Measurements from ENCODE around the gene PLA2G5.
A peak's percentile ranks its signal among the peaks of the same experiment; 100 is the strongest.

The PLA2G5 gene

DNA sequence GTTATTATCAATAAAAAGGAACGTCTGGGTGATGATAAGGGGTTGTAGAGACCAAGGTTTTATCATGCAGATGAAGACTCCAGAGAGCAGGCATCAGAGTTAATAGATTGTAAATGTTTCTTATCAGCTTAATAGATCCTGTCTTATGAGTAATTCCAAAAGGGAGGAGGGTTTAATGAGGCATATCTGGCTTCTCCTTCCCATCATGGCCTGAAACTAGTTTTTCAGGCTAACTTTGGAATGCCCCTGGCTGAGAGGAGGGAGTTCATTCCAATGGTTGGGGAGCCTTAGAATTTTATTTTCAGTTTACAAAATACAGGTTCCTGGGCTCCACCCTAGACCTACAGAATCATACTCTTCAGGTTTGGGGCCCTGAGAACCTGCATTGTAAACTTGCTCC, 35.9 kb downstream of the PLA2G5 start:
- TF ChIP-seq ESRRG (CRISPR knock-in tag; IDR thresholded peaks at IDR 0.05) = no peak
- no peak for TF ChIP-seq OSR1 (CRISPR knock-in tag; IDR thresholded peaks at IDR 0.05)
- peak; percentile 27; the same call in 1 of the 2 replicates for TF ChIP-seq ISL1 (CRISPR knock-in tag; IDR thresholded peaks at IDR 0.05)
- no peak for ATAC-seq

DNA sequence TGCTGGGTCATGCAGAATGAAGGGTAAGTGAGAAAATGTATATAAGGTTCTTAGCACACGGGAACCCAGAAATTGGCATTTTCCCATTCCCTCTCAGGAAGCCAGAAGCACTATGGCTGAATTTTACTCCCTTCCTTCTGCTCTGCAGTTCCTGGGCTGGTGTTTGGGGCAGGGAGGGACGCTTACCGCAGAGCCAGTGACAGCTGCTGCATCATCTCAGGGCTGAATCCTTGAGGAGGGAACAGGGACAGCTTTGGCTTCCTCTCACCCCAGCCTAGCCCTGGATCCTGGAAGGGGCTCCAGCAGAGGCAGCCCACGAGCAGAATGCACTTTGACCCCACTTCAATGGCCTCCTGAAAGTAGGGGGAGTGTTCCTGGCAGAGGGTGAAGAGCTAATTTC, 37.4 kb downstream of the PLA2G5 start:
- no peak for ATAC-seq
- TF ChIP-seq SNAI2 (CRISPR knock-in tag; IDR thresholded peaks at IDR 0.05) (no peak), ZFP30 (CRISPR knock-in tag; IDR thresholded peaks at IDR 0.05) (no peak), ZNF565 (CRISPR knock-in tag; conservative IDR thresholded peaks at IDR 0.05; ENCODE audit: low read depth) (no peak), BACH2 (CRISPR knock-in tag; IDR thresholded peaks at IDR 0.05; ENCODE audit: borderline replicate concordance) (no peak), ZNF70 (CRISPR knock-in tag; IDR thresholded peaks at IDR 0.05) (no peak), GLIS3 (CRISPR knock-in tag; IDR thresholded peaks at IDR 0.05) (no peak), ARNTL (CRISPR knock-in tag; IDR thresholded peaks at IDR 0.05; ENCODE audit: borderline replicate concordance, low read depth) (no peak), ESRRG (CRISPR knock-in tag; IDR thresholded peaks at IDR 0.05) (no peak), RARB (CRISPR knock-in tag; IDR thresholded peaks at IDR 0.05) (no peak)
- TF ChIP-seq, protein P1, sequence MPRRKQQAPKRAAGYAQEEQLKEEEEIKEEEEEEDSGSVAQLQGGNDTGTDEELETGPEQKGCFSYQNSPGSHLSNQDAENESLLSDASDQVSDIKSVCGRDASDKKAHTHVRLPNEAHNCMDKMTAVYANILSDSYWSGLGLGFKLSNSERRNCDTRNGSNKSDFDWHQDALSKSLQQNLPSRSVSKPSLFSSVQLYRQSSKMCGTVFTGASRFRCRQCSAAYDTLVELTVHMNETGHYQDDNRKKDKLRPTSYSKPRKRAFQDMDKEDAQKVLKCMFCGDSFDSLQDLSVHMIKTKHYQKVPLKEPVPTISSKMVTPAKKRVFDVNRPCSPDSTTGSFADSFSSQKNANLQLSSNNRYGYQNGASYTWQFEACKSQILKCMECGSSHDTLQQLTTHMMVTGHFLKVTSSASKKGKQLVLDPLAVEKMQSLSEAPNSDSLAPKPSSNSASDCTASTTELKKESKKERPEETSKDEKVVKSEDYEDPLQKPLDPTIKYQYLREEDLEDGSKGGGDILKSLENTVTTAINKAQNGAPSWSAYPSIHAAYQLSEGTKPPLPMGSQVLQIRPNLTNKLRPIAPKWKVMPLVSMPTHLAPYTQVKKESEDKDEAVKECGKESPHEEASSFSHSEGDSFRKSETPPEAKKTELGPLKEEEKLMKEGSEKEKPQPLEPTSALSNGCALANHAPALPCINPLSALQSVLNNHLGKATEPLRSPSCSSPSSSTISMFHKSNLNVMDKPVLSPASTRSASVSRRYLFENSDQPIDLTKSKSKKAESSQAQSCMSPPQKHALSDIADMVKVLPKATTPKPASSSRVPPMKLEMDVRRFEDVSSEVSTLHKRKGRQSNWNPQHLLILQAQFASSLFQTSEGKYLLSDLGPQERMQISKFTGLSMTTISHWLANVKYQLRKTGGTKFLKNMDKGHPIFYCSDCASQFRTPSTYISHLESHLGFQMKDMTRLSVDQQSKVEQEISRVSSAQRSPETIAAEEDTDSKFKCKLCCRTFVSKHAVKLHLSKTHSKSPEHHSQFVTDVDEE (CRISPR knock-in tag; IDR thresholded peaks at IDR 0.05) = no peak
- TF ChIP-seq, protein P2, sequence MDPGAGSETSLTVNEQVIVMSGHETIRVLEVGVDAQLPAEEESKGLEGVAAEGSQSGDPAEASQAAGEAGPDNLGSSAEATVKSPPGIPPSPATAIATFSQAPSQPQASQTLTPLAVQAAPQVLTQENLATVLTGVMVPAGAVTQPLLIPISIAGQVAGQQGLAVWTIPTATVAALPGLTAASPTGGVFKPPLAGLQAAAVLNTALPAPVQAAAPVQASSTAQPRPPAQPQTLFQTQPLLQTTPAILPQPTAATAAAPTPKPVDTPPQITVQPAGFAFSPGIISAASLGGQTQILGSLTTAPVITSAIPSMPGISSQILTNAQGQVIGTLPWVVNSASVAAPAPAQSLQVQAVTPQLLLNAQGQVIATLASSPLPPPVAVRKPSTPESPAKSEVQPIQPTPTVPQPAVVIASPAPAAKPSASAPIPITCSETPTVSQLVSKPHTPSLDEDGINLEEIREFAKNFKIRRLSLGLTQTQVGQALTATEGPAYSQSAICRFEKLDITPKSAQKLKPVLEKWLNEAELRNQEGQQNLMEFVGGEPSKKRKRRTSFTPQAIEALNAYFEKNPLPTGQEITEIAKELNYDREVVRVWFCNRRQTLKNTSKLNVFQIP (CRISPR knock-in tag; IDR thresholded peaks at IDR 0.05; ENCODE audit: borderline replicate concordance, low read depth) = no peak
- TF ChIP-seq, protein P3, sequence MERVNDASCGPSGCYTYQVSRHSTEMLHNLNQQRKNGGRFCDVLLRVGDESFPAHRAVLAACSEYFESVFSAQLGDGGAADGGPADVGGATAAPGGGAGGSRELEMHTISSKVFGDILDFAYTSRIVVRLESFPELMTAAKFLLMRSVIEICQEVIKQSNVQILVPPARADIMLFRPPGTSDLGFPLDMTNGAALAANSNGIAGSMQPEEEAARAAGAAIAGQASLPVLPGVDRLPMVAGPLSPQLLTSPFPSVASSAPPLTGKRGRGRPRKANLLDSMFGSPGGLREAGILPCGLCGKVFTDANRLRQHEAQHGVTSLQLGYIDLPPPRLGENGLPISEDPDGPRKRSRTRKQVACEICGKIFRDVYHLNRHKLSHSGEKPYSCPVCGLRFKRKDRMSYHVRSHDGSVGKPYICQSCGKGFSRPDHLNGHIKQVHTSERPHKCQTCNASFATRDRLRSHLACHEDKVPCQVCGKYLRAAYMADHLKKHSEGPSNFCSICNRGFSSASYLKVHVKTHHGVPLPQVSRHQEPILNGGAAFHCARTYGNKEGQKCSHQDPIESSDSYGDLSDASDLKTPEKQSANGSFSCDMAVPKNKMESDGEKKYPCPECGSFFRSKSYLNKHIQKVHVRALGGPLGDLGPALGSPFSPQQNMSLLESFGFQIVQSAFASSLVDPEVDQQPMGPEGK (CRISPR knock-in tag; IDR thresholded peaks at IDR 0.05; ENCODE audit: borderline replicate concordance) = no peak
- TF ChIP-seq, protein P4, sequence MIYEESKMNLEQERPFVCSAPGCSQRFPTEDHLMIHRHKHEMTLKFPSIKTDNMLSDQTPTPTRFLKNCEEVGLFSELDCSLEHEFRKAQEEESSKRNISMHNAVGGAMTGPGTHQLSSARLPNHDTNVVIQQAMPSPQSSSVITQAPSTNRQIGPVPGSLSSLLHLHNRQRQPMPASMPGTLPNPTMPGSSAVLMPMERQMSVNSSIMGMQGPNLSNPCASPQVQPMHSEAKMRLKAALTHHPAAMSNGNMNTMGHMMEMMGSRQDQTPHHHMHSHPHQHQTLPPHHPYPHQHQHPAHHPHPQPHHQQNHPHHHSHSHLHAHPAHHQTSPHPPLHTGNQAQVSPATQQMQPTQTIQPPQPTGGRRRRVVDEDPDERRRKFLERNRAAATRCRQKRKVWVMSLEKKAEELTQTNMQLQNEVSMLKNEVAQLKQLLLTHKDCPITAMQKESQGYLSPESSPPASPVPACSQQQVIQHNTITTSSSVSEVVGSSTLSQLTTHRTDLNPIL (CRISPR knock-in tag; IDR thresholded peaks at IDR 0.05; ENCODE audit: low read depth) = no peak

DNA sequence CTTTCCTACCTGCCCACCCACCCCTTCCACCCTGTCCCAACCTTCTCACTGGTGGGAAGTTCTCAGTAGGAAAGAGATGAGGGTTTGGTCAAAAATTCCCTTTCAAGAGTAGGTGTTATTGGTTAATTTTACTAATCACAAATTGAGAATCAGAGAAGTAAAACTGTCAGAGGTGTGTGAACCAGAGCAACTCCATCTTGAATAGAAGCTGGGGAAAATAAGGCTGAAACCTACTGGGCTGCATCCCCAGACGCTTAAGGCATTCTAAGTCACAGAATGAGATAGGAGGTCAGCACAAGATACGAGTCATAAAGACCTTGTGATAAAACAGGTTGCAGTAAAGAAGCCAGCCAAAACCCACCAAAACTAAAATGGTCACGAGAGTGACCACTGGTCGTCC, 37.8 kb downstream of the PLA2G5 start:
- TF ChIP-seq ZFP3 (CRISPR knock-in tag; IDR thresholded peaks at IDR 0.05) = peak; percentile 75; the same call in 1 of the 2 replicates
- no peak for TF ChIP-seq ZNF8 (CRISPR knock-in tag; IDR thresholded peaks at IDR 0.05)
- TF ChIP-seq, protein P4 (CRISPR knock-in tag; IDR thresholded peaks at IDR 0.05; ENCODE audit: low read depth) = no peak
- 0 out of 2 replicates have a peak, but pooled peaks have one; percentile 57 for TF ChIP-seq SNAI2 (CRISPR knock-in tag; IDR thresholded peaks at IDR 0.05)
- 0 out of 2 replicates have a peak, but pooled peaks have one; percentile 22 for TF ChIP-seq ISL1 (CRISPR knock-in tag; IDR thresholded peaks at IDR 0.05)
- ATAC-seq = no peak

DNA sequence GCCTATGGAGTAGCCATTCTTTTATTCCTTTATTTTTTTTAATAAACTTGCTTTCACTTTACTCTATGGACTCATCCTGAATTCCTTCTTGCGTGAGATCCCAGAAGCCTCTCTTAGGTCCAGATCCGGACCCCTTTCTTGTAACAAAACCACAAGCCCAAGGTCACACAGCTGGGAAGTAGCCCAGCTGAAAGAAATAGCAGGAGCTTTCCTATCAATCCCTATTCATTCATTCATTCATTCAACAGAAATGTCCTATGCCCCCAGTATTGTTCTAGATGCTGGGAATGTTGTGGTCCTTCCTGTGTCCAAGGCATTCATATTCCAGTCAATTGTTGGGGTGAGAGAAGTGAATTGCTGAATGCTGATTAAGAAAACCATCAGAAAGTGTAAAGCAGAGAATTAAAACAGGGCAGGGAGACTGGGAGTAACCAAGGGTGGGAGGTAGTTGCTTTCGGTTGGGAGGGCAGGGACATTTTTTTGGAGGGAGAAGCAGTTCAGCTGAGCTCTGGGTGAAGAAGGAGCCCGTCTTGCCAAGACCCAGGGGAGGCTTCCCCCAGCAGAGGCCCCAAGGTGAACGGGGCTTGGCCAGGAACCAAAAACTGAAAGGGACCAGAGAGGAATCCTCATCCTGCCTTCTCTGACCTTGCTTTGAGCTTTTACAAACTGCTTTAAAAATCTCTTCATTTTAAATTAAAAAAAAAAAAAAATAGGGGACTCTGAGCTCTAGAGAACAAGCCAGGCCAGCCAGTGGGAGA, 38.6 kb downstream of the PLA2G5 start:
- ATAC-seq = no peak
- no peak for TF ChIP-seq BACH2 (CRISPR knock-in tag; IDR thresholded peaks at IDR 0.05; ENCODE audit: borderline replicate concordance)
- no peak for TF ChIP-seq ARNTL (CRISPR knock-in tag; IDR thresholded peaks at IDR 0.05; ENCODE audit: borderline replicate concordance, low read depth)
- no peak for TF ChIP-seq ESRRG (CRISPR knock-in tag; IDR thresholded peaks at IDR 0.05)
- TF ChIP-seq, protein P5, sequence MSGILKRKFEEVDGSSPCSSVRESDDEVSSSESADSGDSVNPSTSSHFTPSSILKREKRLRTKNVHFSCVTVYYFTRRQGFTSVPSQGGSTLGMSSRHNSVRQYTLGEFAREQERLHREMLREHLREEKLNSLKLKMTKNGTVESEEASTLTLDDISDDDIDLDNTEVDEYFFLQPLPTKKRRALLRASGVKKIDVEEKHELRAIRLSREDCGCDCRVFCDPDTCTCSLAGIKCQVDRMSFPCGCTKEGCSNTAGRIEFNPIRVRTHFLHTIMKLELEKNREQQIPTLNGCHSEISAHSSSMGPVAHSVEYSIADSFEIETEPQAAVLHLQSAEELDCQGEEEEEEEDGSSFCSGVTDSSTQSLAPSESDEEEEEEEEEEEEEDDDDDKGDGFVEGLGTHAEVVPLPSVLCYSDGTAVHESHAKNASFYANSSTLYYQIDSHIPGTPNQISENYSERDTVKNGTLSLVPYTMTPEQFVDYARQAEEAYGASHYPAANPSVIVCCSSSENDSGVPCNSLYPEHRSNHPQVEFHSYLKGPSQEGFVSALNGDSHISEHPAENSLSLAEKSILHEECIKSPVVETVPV (CRISPR knock-in tag; IDR thresholded peaks at IDR 0.05) = no peak
- no peak for TF ChIP-seq CSDC2 (CRISPR knock-in tag; IDR thresholded peaks at IDR 0.05)
- no peak for TF ChIP-seq RARB (CRISPR knock-in tag; IDR thresholded peaks at IDR 0.05)
- no peak for TF ChIP-seq OSR1 (CRISPR knock-in tag; IDR thresholded peaks at IDR 0.05)
- TF ChIP-seq, protein P1 (CRISPR knock-in tag; IDR thresholded peaks at IDR 0.05) = no peak
- TF ChIP-seq ZFP30 (CRISPR knock-in tag; IDR thresholded peaks at IDR 0.05) = no peak
- no peak for TF ChIP-seq ZNF70 (CRISPR knock-in tag; IDR thresholded peaks at IDR 0.05)
- TF ChIP-seq ZNF565 (CRISPR knock-in tag; conservative IDR thresholded peaks at IDR 0.05; ENCODE audit: low read depth) = no peak
- TF ChIP-seq PPARA (CRISPR knock-in tag; IDR thresholded peaks at IDR 0.05; ENCODE audit: borderline replicate concordance) = no peak
